ENCODE results near the gene PIBF1.

DNA sequence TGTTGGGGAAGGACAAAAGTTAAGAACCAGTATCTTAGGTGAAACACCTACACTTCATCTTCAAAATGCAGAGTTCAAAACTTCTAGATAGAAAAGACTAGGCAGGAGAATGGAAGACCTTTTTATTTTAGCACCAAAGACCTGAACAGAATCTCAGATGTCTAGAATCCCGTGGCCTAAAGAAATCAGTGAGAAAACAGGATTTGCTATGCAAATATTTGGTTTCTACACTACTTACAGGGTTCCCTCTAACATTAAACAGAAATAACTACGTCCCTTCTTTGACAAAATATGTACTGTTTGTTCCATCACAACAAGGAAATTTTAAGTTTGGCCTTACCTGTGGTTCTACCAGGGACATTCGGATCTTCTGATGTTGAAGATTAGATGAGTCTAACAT is 21.7 kb upstream of the PIBF1 start:
- no peak for TF ChIP-seq MYBL2 (CRISPR knock-in tag; IDR thresholded peaks at IDR 0.05)
- TF ChIP-seq, protein P1, sequence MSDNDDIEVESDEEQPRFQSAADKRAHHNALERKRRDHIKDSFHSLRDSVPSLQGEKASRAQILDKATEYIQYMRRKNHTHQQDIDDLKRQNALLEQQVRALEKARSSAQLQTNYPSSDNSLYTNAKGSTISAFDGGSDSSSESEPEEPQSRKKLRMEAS (CRISPR knock-in tag; IDR thresholded peaks at IDR 0.05): no peak
- no peak for TF ChIP-seq ETV6 (CRISPR knock-in tag; IDR thresholded peaks at IDR 0.05)
- no peak for TF ChIP-seq CTCF (IDR thresholded peaks at IDR 0.05)
- no peak for TF ChIP-seq JUN (CRISPR knock-in tag; IDR thresholded peaks at IDR 0.05)
- no peak for TF ChIP-seq E2F5 (CRISPR knock-in tag; IDR thresholded peaks at IDR 0.05)
- no peak for TF ChIP-seq SP1 (CRISPR knock-in tag; conservative IDR thresholded peaks at IDR 0.05)
- TF ChIP-seq ESRRA (CRISPR knock-in tag; IDR thresholded peaks at IDR 0.05; ENCODE audit: borderline replicate concordance): no peak
- TF ChIP-seq, protein P2, sequence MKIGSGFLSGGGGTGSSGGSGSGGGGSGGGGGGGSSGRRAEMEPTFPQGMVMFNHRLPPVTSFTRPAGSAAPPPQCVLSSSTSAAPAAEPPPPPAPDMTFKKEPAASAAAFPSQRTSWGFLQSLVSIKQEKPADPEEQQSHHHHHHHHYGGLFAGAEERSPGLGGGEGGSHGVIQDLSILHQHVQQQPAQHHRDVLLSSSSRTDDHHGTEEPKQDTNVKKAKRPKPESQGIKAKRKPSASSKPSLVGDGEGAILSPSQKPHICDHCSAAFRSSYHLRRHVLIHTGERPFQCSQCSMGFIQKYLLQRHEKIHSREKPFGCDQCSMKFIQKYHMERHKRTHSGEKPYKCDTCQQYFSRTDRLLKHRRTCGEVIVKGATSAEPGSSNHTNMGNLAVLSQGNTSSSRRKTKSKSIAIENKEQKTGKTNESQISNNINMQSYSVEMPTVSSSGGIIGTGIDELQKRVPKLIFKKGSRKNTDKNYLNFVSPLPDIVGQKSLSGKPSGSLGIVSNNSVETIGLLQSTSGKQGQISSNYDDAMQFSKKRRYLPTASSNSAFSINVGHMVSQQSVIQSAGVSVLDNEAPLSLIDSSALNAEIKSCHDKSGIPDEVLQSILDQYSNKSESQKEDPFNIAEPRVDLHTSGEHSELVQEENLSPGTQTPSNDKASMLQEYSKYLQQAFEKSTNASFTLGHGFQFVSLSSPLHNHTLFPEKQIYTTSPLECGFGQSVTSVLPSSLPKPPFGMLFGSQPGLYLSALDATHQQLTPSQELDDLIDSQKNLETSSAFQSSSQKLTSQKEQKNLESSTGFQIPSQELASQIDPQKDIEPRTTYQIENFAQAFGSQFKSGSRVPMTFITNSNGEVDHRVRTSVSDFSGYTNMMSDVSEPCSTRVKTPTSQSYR (CRISPR knock-in tag; IDR thresholded peaks at IDR 0.05): no peak
- no peak for TF ChIP-seq SMAD4 (CRISPR knock-in tag; IDR thresholded peaks at IDR 0.05)

Measured in WTC11 (cell line).